ENCODE results near the gene GABARAPL1. TPM values are rescaled to one million over a fixed set of nuclear protein-coding genes. Genes with fewer than 3 reads are reported as not detected.

The GABARAPL1 gene
- total RNA-seq, 1 experiment from 2014 or later = 55.6 TPM

- Histone ChIP-seq H2BK120ac (ENCODE audit: low read depth, low read length, poor library complexity, severe bottlenecking) (no peak overlapping the region), H3K9me3 (ENCODE audit: control insufficient read depth, low read depth, low read length) (no peaks in the 10 kb centered on the region), H3K79me1 (ENCODE audit: insufficient read depth, low read depth, low read length, poor library complexity, severe bottlenecking) (no peaks in the 10 kb centered on the region), H4K5ac (ENCODE audit: insufficient read length, low read depth, low read length) (no peak overlapping the region), H2BK5ac (ENCODE audit: insufficient read length, low read length) (no peak overlapping the region), H4K91ac (ENCODE audit: insufficient read length, low read depth, low read length) (no peak overlapping the region), H4K8ac (replicated peaks; ENCODE audit: insufficient read length, low read depth, low read length) (no peak overlapping the region), H3K4me2 (ENCODE audit: insufficient read depth, insufficient read length, low read length) (no peak overlapping the region), H2AK5ac (ENCODE audit: insufficient read length, low read length) (no peak overlapping the region), H3K27ac (ENCODE audit: insufficient read length, low read depth, low read length) (no peak overlapping the region), H3K56ac (ENCODE audit: insufficient read length, low read depth, low read length) (no peak overlapping the region), H2AFZ (ENCODE audit: low read length) (no peak overlapping the region), H3K23ac (ENCODE audit: insufficient read length, low read depth, low read length) (no peak overlapping the region), H3K79me2 (ENCODE audit: insufficient read depth, low read length) (no peaks in the 10 kb centered on the region), H2BK15ac (ENCODE audit: low read depth, low read length) (no peak overlapping the region), H3K14ac (ENCODE audit: insufficient read depth, low read length) (no peak overlapping the region), H3K23me2 (ENCODE audit: insufficient read length, low read depth, low read length, poor library complexity, severe bottlenecking) (no peaks in the 10 kb centered on the region), H3K9ac (ENCODE audit: extremely low read depth, insufficient read length, low read length) (no peak overlapping the region), H2BK12ac (ENCODE audit: insufficient read length, low read depth, low read length) (no peak overlapping the region), H3K4ac (ENCODE audit: low read depth, low read length) (no peak overlapping the region), H3K18ac (ENCODE audit: insufficient read length, low read depth, low read length) (no peak overlapping the region), H3K27me3 (ENCODE audit: insufficient read depth, low read length) (no peaks in the 10 kb centered on the region), H2BK20ac (ENCODE audit: low read depth, low read length, poor library complexity, severe bottlenecking) (no peak overlapping the region), H3K4me1 (ENCODE audit: insufficient read depth, low read length) (no peaks in the 10 kb centered on the region), H4K20me1 (ENCODE audit: control insufficient read depth, insufficient read depth, insufficient read length) (no peaks in the 10 kb centered on the region), H3T11ph (ENCODE audit: low read length) (no peak overlapping the region)
- Mint-ChIP-seq H3K27ac (no peak overlapping the region), H3K9me3 (no peaks in the 10 kb centered on the region), H3K27me3 (ENCODE audit: low read depth) (no peaks in the 10 kb centered on the region), H3K36me3 (ENCODE audit: insufficient read depth in 1 of 3, low read depth in 3 of 3) (no peaks in the 10 kb centered on the region), H3K4me3 (no peak overlapping the region), H3K4me1 (peaks cover 5 to 6% of the 10 kb centered on the region in 2 experiments)
- no peak for DNase-seq
- TF ChIP-seq, protein P1, sequence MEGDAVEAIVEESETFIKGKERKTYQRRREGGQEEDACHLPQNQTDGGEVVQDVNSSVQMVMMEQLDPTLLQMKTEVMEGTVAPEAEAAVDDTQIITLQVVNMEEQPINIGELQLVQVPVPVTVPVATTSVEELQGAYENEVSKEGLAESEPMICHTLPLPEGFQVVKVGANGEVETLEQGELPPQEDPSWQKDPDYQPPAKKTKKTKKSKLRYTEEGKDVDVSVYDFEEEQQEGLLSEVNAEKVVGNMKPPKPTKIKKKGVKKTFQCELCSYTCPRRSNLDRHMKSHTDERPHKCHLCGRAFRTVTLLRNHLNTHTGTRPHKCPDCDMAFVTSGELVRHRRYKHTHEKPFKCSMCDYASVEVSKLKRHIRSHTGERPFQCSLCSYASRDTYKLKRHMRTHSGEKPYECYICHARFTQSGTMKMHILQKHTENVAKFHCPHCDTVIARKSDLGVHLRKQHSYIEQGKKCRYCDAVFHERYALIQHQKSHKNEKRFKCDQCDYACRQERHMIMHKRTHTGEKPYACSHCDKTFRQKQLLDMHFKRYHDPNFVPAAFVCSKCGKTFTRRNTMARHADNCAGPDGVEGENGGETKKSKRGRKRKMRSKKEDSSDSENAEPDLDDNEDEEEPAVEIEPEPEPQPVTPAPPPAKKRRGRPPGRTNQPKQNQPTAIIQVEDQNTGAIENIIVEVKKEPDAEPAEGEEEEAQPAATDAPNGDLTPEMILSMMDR (conservative IDR thresholded peaks at IDR 0.05) = no peak
- WGBS (ENCODE audit: extremely low coverage, insufficient read length, low lambda C conversion rate) = no CpG with 5 or more reads among the region's 5 CpGs
Measured at GRCh38 chr12:10182354-10183049, 30.2 kb upstream of the GABARAPL1 start.
